ENCODE results near the gene EMD.
"Not testable (repeated sequence)": the region's sequence is repeated elsewhere in the genome, so short reads cannot be mapped to it uniquely, and the experiment has no call there.

The EMD gene

DNA sequence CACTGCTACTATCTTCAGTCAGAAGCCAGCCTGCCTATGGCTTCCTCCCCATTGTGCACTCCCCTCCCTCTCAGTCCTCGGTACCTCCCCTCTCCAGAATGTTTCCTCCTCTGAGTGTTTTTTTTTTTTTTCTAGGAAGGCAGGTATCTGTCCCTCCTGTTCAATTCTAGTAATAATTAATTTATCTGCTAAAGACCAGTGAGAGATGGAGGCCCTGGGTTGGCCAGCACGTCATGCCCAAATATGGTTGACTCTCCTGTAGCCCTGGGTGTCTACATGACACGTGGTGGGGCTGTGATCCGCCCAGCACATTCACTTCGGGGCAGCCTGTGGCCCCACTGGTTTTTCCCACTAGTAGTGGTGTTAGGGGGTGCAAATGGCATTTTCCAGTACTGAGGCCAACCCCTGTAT is 6.5 kb upstream of the EMD start:
- DNase-seq = no peak

DNA sequence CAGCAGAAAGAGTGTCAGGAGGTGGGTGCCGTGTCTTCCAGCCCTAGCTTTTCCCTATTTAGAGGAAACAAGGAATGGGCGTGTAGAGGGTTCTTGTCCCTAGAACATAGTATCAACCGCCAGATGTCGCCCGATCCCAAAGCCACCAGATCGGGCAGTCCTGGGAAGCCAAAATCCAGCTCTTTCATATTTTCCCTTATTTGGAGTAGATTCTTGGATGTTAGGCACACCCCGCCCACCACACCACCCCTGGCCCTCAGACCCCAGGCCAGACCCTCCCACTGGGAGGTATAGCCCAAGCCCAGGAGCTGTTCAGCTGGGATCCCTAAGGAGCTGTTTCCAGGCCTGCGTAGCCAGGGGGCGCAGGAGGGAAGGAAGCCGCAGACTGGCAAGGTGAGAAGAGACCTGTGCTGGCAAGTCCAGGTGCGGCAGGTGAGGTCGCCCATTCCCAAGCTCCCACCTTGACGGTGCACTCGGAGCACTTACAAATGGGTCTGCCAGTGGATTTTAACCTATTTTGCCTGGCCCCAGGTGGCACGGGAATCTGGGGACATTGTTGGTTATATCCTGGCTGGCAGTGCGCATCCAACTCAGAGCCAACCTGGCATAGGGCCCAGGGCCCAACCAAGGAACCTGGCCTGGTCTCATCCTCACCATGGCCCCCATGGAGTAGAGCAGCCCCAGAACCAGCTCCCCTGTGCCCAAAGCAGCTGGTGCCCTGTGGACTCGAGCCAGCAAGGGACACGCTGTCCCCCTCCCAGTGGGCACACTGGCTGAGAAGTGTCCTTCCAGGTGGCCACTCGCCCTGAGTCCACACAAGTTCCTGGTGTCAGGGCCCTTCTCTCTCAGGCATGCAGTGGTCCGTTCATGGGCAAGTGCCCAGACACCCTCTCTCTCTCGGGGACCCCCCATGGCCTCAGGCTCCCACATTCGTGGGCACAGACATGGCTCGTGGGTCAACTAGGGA is 5.5 kb upstream of the EMD start:
- peak; percentile 78 for DNase-seq

DNA sequence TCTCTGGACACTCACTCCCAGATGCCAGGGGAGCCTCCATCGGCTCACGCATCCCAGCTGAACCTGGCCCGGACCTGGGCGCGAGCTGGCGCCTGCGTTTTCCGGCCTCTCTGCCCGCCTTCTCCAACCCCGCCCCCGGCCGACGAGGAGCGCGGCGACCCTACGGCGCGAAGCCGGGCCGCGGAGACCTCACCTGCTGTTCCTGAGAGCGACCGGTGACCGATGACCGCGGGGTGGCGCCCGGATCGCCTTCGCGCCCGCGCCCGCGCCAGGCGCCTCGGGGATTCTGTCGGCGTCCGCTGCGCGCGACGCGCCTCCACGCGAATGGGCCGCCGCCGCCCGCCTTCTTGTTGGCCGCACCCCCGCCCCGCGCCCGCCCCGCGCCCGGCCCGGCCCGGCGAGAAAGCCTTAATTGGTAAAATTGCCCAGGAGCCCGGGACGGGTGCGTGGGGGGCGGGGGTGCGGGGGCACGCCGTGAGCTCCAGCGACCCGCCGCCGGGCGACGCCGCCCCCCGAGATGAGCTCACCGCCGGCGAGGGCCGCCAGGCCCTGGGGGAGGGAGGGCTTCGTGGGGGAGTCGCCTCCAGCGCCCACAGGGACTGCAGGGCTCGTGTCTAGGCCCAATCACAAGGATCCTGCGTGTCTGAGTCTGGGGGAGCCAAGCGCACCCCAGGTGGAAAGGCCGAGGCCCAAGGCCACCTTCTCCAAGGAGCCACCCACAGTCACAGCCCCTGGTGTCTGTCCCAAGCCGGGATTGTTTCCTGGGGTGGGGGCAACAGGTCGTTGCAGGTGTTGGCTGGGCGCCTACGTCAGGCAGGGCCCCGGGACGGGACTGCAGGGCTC is 4.6 kb upstream of the EMD start, which contains the start of gene FLNA:
TSS of gene FLNA (minus strand) at position 322 of the 843 bp plus-strand sequence. CDS start 3,389 bp downstream, outside the sequence.
- DNase-seq = no peak

DNA sequence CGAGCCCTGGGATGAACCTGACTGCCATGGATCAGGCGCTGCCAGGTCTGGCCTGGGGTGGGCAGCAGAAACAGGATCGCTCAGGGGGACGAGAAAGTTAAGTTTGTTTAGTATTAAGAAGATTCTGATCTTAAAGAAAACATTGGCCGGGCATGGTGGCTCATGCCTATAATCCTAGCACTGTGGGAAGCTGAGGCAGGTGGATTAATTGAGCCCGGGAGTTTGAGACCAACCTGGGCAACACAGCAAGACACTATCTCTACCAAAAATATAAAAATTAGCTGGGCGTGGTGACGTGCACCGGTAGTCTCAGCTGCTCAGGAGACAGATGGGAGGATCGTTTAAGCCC is 4.0 kb upstream of the EMD start:
- DNase-seq = no peak

DNA sequence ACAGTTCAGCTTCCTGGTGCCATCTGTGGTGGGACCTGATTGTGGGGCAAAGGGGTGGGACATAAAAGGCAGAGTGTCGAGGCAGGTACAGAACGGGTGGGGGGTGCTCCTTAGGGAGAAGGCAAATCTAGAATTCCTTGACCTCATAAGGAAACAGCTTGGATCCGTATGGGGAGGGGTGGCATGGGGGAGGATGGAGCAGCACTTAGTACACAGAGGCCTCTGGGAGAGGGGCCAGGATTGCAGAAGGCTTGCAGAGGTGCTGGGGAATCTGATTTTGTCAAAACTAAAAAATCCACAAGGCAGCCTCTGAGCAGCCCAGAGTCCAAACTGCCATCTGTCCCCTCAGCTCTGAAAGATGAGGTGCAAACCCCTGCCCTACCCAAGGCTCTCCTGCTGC is 2.3 kb upstream of the EMD start:
- no peak for DNase-seq

DNA sequence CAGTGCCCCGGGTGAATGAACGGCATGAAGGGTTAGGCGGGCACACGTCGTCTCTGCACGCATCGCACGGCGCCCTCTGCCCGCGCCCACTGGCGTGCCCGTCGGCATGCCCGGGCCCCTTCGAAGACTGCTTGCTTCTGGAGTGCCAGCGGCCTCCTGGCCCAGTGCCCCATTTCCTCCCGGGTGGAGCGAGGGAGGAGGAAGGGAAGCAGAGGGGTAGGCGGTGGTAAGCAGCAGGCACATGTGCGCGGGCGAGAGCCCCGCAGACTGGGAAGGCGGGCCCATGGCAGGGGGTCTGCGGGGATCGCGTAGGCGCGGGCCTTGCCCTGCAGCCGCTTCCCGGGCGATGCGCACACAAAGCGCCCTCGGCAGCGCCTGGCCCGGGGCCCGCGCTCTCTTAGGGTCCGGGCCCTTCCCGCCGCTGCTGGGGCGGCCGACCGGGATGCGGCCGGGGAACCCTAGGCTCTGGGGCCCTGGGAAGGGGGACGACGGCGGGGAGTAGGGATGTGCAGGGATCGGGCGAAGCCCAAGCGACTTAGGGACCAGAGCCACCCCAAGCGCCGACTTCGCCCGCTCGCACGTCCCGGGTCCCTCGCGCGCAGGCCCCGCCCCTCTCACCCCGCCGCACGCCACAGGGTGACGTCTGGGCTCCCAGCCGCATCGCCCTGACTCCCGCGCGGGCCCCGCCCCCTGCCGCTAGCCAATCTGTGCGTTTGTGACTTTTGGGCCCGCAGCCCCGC is 866 bp upstream of the EMD start:
- peak; percentile 41 for DNase-seq

DNA sequence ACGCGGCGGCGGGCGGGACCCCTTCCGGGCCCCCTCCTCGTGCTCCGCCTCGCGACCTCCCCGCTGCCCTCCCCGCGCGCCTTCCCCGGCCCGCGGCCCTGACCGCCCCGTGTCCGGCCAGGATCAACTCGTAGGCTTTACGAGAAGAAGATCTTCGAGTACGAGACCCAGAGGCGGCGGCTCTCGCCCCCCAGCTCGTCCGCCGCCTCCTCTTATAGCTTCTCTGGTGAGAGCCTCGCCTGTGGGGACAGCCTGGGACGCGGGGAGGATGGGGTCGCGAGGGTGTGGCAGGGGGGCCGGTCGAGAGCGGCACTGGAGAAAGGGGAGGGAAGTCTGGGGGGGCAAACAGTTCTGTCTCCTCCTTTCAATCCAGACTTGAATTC is 465 bp downstream of the EMD start:
- DNase-seq = no peak

DNA sequence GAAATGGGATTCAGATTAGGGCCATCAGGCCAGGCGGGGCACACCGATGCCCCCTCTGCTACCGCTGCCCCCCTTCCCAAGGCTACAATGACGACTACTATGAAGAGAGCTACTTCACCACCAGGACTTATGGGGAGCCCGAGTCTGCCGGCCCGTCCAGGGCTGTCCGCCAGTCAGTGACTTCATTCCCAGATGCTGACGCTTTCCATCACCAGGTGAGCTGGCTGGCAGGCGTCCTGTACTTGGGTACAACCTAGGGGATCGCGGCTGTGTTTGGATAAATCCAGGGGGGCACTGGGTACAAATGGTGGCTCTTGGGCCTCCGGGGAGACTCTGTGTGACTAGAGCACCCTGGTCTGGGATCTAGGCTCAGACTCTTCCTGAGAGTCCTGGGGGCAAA is 1.1 kb downstream of the EMD start:
- no peak for DNase-seq

DNA sequence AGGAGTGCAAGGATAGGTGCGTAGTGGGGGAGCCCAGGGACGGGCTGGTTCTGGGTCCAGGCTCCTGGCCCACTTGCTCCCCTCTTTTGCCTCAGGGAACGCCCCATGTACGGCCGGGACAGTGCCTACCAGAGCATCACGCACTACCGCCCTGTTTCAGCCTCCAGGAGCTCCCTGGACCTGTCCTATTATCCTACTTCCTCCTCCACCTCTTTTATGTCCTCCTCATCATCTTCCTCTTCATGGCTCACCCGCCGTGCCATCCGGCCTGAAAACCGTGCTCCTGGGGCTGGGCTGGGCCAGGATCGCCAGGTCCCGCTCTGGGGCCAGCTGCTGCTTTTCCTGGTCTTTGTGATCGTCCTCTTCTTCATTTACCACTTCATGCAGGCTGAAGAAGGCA is 1.7 kb downstream of the EMD start:
- no peak for DNase-seq

DNA sequence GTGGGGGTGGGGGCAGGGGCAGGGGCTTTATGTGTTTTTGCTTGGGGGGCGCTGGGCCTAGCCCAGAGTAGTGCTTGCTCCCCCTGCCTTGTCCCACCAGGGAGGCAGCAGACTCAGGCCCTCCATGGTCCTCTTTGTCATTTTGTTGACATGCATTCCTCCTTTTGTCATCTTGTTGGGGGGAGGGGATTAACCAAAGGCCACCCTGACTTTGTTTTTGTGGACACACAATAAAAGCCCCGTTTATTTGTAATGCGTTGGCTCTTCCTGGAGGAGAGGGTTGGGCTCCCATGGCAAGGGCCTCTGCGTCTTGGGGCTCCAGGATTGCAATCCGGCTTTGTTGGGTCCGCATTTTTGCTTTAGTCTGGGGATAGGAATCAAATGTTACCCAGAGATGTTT is 2.2 kb downstream of the EMD start:
- DNase-seq = no peak

DNA sequence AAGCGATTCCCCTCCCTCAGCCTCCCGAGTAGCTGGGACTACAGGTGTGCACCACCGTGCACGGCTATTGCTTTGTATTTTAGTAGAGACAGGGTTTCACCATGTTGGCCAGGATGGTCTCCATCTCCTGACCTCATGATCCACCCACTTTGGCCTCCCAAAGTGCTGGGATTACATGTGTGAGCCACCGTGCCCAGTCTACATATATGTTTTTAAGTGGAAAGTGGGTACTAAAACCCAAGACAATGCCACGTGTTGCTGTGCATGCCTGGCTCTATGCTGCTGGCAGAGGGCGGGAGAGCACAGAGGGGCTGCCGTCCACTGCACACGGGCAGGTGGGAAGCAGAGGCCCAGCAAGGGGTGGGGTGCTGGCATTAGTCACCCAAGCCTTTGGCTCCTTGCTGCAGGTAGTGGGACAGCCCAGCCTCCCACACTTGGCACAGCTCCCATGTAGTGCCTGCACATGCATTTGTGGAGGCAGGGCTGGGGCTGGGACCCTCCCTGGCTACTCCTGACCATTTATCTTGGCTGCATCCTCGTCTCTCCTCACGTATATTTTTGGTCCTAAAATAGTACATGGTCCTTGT is 3.5 kb downstream of the EMD start:
- no peak for DNase-seq

DNA sequence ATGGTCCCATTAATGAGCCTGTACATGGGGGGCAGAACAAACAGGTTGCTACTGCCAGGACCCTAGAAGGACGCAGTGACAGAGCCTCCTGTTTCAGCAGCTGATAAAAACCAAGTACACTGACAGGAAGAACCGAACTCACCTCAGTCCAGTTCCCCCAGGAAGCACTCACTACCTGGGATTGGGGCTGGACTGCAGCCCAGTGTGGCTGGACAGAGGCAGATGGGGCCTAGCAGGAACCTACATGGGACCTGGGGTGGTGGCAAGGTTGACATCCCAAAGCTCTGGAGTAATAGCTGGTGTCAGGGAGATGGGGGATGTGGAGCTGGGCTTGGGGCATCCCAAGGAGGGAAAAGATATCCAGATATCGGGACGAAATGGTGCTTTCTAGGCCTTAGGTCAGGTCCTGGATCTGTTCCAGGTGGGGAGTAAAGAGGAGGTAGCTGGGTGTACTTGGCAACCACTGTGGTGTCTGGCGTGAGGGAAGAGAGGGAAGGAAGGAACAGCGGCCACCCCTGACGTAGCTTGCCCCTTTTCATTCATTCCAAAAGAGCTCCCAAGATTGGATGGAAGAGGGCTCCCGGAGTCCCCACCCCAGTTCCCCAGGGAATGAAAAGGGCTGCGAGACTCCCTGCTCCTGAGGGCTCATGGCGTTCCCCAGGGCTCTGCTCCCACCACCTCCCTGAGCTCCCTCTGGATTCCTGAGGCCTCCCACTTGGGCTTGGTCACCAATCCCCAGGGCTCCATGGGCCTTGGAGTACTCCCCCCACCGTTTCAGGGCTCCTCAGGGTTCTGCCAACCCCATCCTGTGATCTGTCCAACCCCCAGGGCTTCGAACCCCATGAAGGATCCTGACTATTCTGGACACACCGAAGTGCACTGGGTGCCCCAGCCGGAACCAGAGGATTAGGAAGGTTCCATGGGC is 4.5 kb downstream of the EMD start:
- DNase-seq = no peak

DNA sequence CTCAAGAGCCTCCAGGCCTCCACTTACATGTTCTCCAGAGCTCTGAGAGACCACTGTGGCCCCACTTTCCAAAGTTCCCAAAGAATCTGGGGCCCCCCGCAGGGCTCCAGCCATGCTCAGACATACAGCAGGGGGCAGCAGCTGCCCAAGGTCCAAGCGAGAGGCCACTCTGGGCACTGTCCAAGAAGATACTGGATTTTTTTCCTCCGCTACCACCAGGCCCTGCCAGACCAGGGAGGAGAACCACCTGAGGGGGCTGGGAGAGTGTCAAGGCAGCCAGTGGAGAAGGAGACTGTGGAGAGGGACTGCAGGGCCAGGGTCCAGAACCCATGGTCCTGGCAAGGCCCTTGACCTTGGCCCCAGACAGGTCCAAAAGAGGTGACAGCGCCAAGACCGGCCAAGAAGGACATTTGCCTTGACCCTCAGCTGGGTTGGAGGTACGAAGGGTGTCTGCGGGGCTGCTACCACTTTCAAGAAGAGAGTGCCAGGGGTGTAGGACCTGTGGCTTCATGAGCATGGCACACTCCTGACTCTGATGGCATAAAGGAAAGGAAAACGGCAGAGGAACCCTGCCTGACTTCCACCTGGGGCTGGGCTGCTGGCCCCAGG is 5.3 kb downstream of the EMD start:
- DNase-seq = no peak

DNA sequence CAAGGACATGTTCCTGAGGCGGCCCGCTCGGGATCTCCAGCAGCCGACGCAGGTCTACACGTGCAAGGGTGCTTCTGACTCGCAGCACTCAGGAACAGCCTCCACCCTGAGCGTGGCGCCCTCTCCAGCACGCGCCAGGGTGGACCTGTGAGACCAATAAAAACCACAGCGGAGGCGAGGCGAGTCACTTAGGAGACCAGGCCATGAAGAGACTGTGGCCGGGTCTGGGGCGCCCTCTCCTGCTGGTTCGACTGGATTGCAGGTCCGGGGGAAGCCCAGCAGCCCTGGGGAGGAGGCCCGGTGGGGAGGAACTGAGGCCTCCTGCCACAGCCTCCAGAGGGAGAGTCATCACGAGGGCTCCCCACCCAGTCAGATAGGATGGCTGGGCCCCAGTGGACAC is 9.0 kb downstream of the EMD start:
- DNase-seq = not testable (repeated sequence)

DNA sequence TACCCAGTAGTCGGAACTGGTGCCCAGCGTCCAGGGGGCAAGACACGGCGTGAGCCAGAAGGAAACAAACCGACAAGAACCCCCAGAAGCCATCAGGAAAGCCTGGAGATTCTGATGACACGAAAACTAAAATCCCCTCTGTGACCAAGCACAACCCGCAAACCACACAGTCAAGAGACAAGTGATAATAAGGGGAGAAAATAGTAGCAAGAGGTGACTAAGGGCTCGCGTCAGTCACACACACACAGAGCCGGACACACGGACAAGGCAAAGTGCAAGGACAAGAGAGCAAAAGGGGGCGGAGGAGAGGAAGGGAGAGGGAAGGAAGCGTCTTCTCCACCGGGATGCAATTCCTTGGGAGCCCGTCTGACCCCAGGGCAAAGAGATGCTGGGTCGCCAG is 9.6 kb downstream of the EMD start:
- DNase-seq = not testable (repeated sequence)

DNA sequence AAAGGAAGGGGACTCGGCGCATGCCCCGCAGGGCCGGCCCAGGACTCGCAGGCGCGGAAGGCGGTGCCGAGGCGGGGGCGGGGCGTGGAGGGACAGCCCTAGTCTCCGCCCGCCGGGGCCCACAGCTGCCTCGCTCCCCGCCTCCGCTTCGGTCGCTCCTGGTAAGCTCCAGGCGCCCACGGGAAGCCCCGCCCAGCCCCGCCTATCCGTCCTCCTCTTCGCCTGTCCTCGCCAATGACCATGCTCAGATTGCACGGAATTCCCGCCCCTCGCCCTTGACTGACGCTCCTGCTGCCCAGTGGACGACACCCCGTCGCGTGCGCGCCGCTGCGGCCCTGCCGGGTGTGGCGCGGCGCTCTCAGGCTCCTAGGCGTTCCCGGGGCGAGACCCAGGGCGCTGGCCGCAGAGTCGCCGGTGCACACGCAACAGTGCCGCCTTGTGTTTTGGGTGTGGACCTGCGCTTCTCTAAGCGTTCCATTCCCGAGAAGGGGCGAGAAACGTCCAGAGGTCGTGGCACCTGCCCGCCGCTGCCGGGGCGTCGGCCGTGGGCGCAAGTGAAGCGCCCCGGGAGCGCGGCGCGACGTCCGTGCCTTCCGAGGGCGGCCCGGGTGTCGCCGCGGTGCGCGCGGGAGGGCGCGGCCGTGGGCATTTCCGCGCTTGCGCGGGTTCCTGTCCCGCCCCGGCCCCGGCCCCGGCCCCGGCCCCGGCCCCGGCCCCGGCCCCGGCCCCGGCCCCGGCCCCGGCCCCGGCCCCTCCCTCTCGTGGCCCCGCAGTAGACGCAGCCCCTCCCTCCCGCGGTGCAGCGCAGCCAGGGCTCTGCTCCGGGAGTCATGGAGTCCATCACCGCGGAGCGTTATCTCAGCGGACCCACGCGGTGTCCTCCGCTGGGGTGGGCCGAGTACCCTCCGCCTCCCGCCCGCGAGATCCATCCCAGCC is 11.0 kb downstream of the EMD start:
- not testable (repeated sequence) for DNase-seq

DNA sequence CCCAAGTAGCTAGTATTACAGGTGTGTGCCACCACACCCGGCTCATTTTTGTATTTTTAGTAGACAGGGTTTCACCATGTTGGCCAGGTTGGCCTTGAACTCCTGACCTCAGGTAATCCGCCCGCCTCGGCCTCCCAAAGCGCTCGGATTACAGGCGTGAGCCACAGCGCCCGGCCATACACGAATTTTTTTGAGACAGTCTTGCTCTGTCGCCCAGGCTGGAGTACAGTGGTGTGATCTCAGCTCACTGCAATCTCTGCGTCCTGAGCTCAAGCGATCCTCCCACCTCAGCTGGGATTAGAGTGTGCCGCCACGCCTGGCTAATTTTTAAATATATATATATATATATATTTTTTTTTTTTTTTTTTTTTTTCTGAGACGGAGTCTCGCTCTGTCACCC is 17.3 kb downstream of the EMD start:
- not testable (repeated sequence) for DNase-seq

DNA sequence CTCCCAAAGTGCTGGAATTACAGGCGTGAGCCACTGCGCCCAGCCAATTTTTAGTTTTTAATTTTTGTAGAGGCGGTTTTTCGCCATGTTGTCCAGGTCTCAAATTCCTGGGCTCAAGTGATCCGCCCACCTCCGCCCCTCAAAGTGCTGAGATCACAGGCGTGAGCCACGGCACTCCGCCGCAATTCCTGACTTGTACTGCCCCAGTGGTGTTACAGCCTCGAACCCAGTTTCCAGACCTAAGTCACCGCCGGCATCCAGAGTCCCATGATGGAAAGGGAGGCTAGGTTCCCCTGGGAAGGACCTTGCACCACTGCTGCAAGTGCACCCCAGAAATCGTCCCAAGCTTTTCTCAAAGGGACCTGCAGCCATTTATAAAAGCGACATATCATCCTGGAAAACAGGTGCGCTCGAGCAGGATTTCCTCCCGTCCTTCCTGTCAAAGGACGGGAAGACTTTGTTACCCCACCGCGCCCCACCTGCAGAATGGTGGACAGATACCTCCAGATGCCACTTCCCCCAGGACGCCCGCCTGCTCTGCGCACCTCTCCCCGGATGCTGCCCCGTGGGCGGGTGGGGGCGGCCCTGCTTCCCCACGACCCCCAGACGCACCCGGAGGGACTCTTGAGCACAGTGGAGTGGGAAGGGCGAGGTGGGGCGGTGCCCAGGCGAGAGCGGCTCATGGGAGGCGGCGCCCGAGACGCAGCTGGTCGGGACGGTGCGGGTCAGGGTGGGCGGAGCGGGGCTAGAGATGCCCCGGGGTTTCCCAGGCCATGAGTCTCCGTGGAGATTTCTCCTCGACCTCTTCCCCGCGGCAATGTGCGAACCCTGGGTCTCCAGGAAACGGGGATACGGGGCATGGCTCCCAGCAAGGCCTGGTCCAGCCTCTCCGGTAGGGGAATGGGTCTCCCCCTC is 18.1 kb downstream of the EMD start:
- peak; percentile 32 for DNase-seq

All from NCI-H1694 (cell line).